H1 (cell line): ENCODE data around the gene CAPS. TPM values are rescaled to one million over a fixed set of nuclear protein-coding genes. Genes with fewer than 3 reads are reported as not detected.

Experiments used
- ASH2L ChIP-seq: fragments of 200-600, 300-600 bp; sonication (generic); IDR thresholded peaks from one replicate; pipeline ENCODE4 v1.7.1; 2017; ENCODE audit warnings: low read length
- CEBPB ChIP-seq: IDR thresholded peaks from 2 replicates; pipeline ENCODE4 v1.6.1; 2012; ENCODE audit warnings: low read depth, low read length
- CREB1 ChIP-seq: IDR thresholded peaks from 2 replicates; pipeline ENCODE4 v1.6.1; 2012; ENCODE audit warnings: inconsistent platforms
- CTCF ChIP-seq, 3 experiments: IDR thresholded peaks; 1 replicate in 2 of 3; 2 replicates in 1 of 3; pipeline versions ENCODE4 v1.5.1 to v1.6.1; 2011; ENCODE audit warnings: low read length in 3 of 3, mild to moderate bottlenecking in 3 of 3, inconsistent platforms in 2 of 3, low read depth in 1 of 3, moderate library complexity in 1 of 3; ENCODE audit not compliant: insufficient read depth in 1 of 3; ENCODE audit errors: control extremely low read depth in 1 of 3
- GTF2F1 ChIP-seq: IDR thresholded peaks from 2 replicates; pipeline ENCODE4 v1.6.1; 2012; ENCODE audit warnings: low read depth, low read length, improper control_type of control experiment, borderline replicate concordance
- POLR2AphosphoS5 ChIP-seq: IDR thresholded peaks from 2 replicates; pipeline ENCODE4 v1.6.1; 2011; ENCODE audit warnings: low read depth, low read length
- SIN3A ChIP-seq, 2 experiments: IDR thresholded peaks in 1 of 2; conservative IDR thresholded peaks in 1 of 2; 2 replicates each; pipeline ENCODE4 v1.6.1; 2011 to 2012; ENCODE audit warnings: low read length in 2 of 2, improper control_type of control experiment in 1 of 2, low read depth in 1 of 2, mild to moderate bottlenecking in 1 of 2
- SIX5 ChIP-seq: IDR thresholded peaks from 2 replicates; pipeline ENCODE4 v1.6.1; 2011; ENCODE audit warnings: mild to moderate bottlenecking, low read depth, low read length
- TBP ChIP-seq: IDR thresholded peaks from 2 replicates; pipeline ENCODE4 v1.6.1; 2011; ENCODE audit warnings: low read depth, low read length, improper control_type of control experiment
- TCF12 ChIP-seq: IDR thresholded peaks from 2 replicates; pipeline ENCODE4 v1.6.1; 2011; ENCODE audit warnings: low read depth, mild to moderate bottlenecking, low read length
- polyA plus RNA-seq, 7 experiments: library from polyadenylated mRNA; depleted of rRNA in 3 of 7; stranded (reverse) in 5 of 7; unstranded in 2 of 7; fragments of >200 nt in 5 of 7; fragments of 200-250 nt in 2 of 7; gene quantifications; 1 replicate in 5 of 7; 2 replicates in 1 of 7; 4 replicates in 1 of 7; pipeline versions ENCODE4 v1.2.1 to v1.2.3, GENCODE V29; 2011 to 2013; ENCODE audit warnings: missing spikeins in 2 of 7, mixed read lengths in 2 of 7
- total RNA-seq: library from RNA; stranded (reverse); fragmentation: NEBNext Ultra II Directional; extraction: Animal tissue kit (Norgen Biotek cat#: 25700); gene quantifications from 2 replicates; pipeline ENCODE4 v1.2.1, GENCODE V29; 2021

Gene CAPS
- total and polyA plus RNA-seq, 2 of the 8 experiments (the other 6 are each of a cell fraction or from before 2014, with no cell fraction given) = 2.1 to 2.4 TPM

GRCh38 chr19:5904352-5905113 is 9.5 kb upstream of the CAPS start, which contains the start of gene VMAC (continued):
- peak in 1 of 3 experiments; percentile 9; a peak in 1 of 4 replicates for TF ChIP-seq CTCF (IDR thresholded peaks at IDR 0.05; ENCODE audit: control extremely low read depth in 1 of 3, insufficient read depth in 1 of 3, low read depth in 1 of 3, low read length in 3 of 3)
- TF ChIP-seq ASH2L = no peak
- no peak for TF ChIP-seq CREB1
- TF ChIP-seq GTF2F1 = no peak
- TF ChIP-seq TBP = peak; percentile 55; the same call in 1 of the 2 replicates
- no peak for TF ChIP-seq POLR2AphosphoS5
- TF ChIP-seq SIX5 = no peak
- no peak for TF ChIP-seq CEBPB
- TF ChIP-seq SIN3A (conservative IDR thresholded peaks at IDR 0.05 in 1 of 2, IDR thresholded peaks at IDR 0.05 in 1 of 2; ENCODE audit: low read depth in 1 of 2, low read length in 2 of 2) = peak; percentile 17 to 51; a peak in 1 of 4 replicates
- TF ChIP-seq TCF12 = no peak
